Hypothalamus (tissue), 51 donors: ENCODE data around the gene CEP83.

Experiments used
- DNase-seq, 51 donors: peaks; one replicate each; lab custom pipeline; 2025; lab: John Stamatoyannopoulos, UW

CEP83 gene

DNA sequence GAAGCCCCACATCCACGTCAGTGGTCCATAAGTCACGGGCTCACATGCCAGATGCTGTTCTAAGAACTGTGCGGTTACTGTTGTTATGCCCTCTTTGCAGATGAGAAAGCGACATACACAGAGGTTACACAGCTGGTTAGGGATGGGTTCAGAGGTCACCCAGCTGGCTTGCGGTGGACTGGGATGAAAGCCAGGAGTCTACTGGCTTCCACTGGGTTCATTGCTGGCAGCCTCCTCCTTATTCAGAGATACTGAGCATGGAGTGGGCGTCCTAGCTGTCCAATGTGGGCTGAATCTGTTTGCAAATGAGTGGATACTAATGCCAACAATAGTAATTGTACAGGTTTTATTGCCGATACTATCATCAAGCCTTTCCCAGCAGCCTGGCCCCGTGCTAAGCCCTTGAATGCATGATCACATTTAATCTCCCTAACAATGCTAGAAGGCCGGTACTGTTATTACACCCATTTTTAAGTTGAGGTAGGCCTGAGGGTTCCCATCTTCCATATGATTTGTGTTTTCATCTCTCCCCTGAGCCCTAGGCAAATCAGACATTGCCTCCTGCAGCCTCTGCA is 182.2 kb downstream of the CEP83 start:
- peak in 13 of 51 donors; percentile 11 to 53 (median 21) for DNase-seq

- no peak for DNase-seq
Measured at GRCh38 chr12:94276725-94277124, 182.9 kb downstream of the CEP83 start.

GRCh38 chr12:94273272-94273671 is 186.4 kb downstream of the CEP83 start:
- no peak for DNase-seq

- no peak for DNase-seq
Measured at GRCh38 chr12:94272280-94272679, 187.4 kb downstream of the CEP83 start.

GRCh38 chr12:94271351-94271750 is 188.3 kb downstream of the CEP83 start:
- DNase-seq, result no peak

DNA sequence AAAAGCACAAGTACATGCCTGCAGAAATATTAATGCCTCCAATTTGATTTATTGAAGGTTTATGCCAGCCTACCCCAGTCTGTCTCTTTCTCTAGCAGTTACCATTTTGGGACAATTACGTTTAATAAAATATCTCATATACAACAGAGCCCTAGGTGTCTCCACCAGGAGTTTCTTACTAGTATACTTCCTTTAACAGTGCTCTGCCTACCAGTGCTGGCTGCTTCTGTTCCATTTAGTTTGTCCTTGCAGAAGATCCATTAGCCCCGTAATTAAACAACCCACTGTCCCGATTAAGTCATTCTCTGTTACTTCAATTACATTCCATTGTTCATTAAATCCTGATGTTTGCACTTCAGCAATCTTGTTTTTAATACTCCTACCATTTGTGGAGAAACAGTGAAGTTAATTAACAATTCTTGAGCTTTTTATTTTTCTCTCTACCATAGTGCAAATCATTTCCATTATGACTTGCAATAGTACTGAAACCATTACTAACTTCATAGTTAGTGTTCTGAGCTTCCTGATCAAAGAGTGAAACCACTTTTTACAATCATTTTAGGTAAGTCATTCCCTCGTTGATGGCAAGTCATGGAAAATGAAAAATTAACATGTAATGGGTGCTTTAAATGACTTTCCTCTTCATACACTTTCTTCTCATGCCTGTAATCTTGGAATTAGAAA is 190.2 kb downstream of the CEP83 start:
- DNase-seq, result no peak

DNA sequence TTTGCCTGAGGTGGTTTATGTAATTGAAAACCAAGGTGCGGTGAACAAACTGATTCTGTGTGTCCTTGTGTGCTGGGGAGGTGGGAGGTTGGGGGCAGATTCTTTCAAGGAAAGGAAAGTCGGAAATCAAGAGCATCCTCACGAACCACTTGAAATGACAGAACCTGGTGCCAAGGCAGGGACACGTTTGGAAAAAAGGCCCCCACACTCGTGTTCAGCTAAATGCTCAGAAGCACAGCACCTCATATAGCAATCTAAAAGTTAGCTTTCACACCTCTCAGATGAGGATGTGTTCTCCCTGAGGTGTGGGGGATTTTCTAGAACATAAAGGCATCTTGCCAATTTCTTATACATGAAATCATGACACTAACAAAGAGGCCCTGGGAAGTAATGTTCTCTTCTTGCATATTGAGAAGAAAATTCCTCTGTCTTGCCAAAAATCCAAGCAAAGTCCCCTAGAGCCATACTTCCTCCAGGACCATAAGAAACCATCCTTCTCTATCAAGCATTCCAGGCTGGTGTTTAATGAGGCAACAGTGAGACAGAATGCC is 191.7 kb downstream of the CEP83 start:
- DNase-seq, result peak in 1 of 51 donors; percentile 18

DNA sequence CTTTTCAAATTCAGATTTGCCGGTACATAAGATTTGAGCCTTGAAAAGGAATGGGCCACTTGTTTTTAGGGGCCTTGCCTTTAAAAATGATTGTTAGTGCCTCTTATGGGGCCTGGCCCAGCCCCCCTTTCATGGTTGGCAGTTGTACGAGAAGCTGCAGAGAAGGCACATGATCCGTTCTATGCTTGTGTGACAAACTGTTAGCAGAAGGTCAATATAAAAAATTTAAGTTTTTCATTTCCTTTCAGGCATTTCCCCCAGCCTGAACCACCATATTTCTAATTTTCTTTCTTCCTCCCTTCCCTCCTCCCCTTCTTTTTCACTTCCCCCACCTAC is 192.2 kb downstream of the CEP83 start:
- DNase-seq, result no peak

GRCh38 chr12:94266796-94267536 is 192.7 kb downstream of the CEP83 start:
- DNase-seq, result no peak

GRCh38 chr12:94265966-94266745 is 193.5 kb downstream of the CEP83 start:
- DNase-seq, result no peak

- no peak for DNase-seq
Measured at GRCh38 chr12:94265539-94265938, 194.1 kb downstream of the CEP83 start.

DNA sequence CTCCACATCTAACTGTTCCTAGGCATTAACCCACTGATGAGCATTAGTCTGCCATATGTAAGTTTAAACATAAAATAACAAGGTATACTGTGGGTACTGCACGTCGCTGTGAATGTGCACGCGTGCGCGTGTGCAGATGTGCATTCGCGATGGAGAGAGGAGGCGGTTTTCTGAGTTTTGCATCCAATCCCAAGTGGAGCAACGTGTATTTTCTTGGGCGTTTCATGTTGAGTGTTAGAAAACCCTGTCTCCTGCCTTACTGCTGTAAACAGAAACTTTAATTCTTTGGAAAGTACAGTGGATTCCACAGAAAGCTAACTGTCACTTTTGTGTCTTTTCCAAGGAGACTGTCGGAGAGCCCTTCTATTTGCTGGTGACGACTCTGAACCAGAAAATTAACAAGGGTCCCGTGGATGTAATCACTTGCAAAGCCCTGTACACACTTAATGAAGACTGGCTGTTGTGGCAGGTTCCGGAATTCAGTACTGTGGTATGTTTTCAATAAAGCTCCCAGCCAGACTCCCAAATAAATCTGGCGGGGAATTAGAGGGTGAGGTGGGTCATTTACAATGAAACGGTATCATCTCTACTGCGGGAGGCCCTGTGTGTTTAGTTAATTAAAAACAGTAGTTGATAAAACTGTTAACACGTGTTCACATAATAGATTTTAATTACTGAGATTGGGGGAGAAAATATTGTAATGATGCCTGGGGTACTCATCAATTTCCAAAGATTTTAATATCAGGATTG is 194.8 kb downstream of the CEP83 start:
- DNase-seq, result no peak

GRCh38 chr12:94263905-94264561 is 195.6 kb downstream of the CEP83 start:
- DNase-seq, result no peak

DNA sequence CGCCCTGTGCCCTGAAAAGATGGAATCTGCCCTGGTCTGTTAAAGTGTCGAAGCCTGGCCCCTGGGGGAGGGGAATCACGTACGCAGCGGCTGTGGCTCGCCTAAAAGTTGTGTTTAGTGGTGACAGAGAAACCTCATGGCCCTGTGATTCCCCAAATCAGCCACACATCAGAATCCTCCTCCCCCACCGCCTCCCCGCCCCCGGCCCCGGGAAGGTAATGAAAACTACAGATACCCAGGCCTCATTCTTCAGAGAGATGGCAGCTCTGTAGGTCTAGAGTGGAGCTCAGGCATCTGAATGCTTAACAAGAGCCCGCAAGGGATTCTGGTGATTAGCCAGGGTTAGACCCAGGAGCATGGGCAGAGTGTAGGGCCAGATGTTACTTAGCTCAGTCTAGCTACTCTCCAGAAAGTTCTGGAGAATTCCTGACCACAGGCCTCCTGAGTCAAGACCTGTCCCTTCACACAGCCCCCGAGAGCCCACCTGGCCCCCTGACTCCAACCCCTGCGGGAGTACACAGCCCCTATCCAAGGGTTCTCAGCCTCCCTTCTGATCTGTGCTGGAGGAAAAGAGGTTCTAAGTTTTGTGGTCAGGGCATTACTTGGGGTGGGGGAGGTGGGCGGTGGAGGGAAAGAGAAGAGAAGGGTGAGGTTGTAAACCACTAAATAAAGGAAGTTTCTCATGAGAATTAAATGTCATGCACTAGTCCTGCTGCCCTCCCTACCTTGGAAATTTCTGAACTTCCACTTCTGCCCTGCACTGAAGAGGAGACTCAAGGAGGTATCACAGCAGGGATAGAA is 196.5 kb downstream of the CEP83 start:
- no peak for DNase-seq

DNA sequence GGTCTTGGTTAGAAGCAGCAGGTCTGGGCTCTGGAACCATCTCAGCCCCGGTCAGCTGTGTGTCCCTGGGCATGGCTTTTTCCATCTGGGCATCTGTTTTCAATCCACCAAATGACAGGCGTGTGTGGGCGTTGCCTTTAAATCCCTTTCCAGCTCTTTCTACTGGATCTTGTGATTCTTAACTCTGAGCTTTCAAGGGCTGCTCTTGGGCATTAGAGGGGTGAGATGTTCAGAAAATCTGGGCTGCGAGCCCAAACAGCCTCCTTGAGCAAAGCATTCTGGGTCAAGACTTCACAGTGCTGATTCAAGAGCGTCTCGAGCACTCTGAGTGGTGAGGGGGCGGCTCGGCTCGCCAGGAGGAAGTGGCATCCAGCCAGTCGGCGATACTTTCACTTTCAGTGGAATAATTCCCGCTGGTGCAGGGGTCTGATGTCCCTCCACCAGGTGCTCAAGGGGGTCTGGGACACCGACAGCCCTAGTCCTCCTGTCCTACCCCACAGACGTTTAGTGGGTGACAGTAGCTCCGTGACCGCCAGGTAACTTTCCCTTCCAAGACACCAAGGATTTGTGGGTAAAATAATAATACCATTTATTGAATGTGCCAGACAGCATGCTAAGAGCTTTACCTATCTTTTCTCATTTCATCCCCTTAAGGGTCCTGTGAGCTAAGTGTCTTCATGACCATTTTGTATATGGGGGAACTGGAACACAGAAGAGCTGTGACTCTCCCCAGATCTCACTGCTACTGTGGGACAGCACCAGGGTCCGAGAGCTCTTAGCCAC is 197.2 kb downstream of the CEP83 start:
- peak in 48 of 51 donors; percentile 16 to 83 (median 66) for DNase-seq

DNA sequence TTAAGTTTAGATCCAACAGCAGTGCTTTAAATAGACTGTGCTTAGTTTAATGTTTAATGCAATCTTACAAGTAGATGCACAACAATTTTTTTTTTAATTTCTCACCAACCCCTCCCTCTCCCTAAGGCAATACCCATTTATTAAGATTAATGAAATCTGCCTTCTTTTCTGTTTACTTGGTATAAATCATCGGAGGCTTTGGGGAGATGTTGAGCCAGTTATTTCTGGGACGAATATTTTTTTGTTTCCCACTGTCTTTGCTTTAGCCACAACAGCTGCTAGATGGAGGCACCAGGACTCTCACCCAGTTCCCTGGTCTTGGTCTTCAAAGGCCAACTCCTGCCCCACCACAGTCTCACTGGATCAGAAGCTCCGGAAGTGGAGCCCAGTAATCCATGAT is 197.9 kb downstream of the CEP83 start:
- no peak for DNase-seq

DNA sequence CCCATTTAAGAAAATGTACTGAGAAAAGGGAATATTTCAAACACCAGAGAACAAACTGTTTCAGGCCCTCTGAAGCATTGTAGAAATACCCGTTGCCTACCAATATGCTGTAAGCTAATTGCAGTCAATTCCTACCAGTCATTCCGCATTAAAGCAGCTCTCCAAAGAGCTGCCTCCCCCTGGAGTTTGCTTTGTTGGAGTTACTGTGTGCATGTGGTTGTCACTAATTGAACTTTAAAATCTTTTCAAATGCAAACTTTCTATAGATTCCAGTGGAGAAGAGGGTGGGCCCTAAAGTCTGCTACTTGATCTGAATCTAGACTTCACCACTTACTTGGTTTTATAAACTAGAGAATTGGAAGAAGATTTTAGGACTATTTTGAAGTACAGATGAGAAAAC is 198.5 kb downstream of the CEP83 start:
- DNase-seq, result no peak

- DNase-seq, result no peak
Measured at GRCh38 chr12:94260717-94261116, 198.9 kb downstream of the CEP83 start.
